ENCODE measurements around the gene RALGPS1. TPM values are rescaled to one million over a fixed set of nuclear protein-coding genes. Genes with fewer than 3 reads are reported as not detected.
A peak's percentile ranks its signal among the peaks of the same experiment; 100 is the strongest.

Gene RALGPS1
- total and polyA plus RNA-seq, 2 donors (not counting 1 experiment from before 2014, with no cell fraction given): 19.7 to 39.9 TPM

DNA sequence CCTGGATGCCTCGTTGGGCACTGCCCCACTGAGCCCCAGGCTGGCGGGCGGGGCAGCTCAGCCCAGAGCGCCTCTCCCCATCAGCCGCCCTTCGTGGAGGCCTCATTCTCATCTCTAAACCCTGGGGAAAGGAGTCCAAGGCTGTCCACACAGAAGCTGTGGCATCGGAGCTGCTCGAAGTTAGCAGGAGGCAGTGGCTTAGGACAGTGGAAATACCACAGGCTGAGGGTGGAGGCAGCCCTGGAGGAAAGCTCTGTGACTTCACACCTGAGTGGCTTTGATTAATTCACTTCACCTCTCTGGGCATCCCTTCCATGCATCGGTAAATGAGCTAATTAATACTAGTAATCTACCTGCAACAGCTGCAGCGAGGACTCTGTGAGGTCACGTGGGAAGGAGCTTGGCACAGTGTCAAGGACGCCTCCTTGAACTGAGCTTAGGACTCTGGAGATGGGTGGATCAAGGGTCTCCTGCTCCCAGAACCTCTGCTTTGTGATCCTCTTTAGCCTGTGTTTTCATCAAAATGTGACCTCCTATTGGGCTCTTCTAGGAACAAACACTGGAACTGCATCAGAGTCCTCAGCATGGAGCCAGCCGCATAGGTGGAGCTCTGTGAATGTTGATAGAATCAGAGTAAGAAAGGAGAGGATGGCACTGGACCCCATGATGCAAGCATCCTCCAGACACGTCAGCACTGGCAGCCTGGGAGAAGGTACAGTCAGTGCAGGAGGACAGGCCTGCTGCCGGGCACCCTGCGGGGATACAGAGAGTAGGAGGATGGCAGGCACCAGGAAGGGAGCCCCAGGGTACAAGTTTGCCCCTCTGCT lies 208.7 kb downstream of the RALGPS1 start:
- ChIA-PET CTCF (no interaction called here), POLR2A (no interaction called here)
- Histone ChIP-seq H3K79me2 (ENCODE audit: control insufficient read depth, insufficient read depth, low read length) (no peaks in the 10 kb centered on the region), H3K9ac (ENCODE audit: low read length) (peak overlapping the region; percentile 13), H3K4me2 (replicated peaks; ENCODE audit: low read depth, low read length, poor library complexity, severe bottlenecking) (peak overlapping the region; percentile 64), H3K4me1 (ENCODE audit: control insufficient read depth in 2 of 2, insufficient read depth in 2 of 2, low read length in 2 of 2) (peaks cover 19 to 30% of the 10 kb centered on the region in 2 donors), H3K27me3 (replicated peaks in 1 of 4; ENCODE audit: control extremely low read depth in 1 of 4, control insufficient read depth in 3 of 4, insufficient read depth in 4 of 4, low read length in 3 of 4) (peaks cover 0 to 14% (median 5%) of the 10 kb centered on the region in 4 experiments), H3K9me3 (ENCODE audit: control extremely low read depth in 1 of 3, control insufficient read depth in 2 of 3, insufficient read depth in 1 of 3, low read length in 2 of 3) (no peaks in the 10 kb centered on the region), H3K4me3 (ENCODE audit: control extremely low read depth in 1 of 5, extremely low read depth in 1 of 5, insufficient read depth in 1 of 5, low read depth in 2 of 5, low read length in 4 of 5) (peak overlapping the region in 1 of 5 experiments; percentile 17), H3K27ac (ENCODE audit: low read length in 2 of 2) (no peak overlapping the region), H2AFZ (ENCODE audit: insufficient read depth, low read depth, low read length, poor library complexity, severe bottlenecking) (no peak overlapping the region), H4K20me1 (ENCODE audit: control insufficient read depth, insufficient read depth, low read length, poor library complexity, severe bottlenecking) (no peaks in the 10 kb centered on the region), H3K36me3 (replicated peaks in 1 of 2; ENCODE audit: control extremely low read depth in 1 of 2, control insufficient read depth in 1 of 2, extremely low read depth in 1 of 2, insufficient read depth in 2 of 2, low read length in 1 of 2) (no peaks in the 10 kb centered on the region)
- Mint-ChIP-seq H3K27me3 (peaks cover 22% of the 10 kb centered on the region), H3K4me1 (peaks cover 33% of the 10 kb centered on the region), H3K4me3 (peak overlapping the region; percentile 40), H3K27ac (no peak overlapping the region), H3K9me3 (ENCODE audit: insufficient read depth) (no peaks in the 10 kb centered on the region)
- intact Hi-C loops (cut with micrococcal nuclease): no loop called here
- 53% methylated on average over 12 of the region's 16 CpGs for WGBS (ENCODE audit: insufficient coverage)
- DNase-seq (no peak), ATAC-seq (ENCODE audit: low read depth) (no peak)
- TF ChIP-seq, protein P1, sequence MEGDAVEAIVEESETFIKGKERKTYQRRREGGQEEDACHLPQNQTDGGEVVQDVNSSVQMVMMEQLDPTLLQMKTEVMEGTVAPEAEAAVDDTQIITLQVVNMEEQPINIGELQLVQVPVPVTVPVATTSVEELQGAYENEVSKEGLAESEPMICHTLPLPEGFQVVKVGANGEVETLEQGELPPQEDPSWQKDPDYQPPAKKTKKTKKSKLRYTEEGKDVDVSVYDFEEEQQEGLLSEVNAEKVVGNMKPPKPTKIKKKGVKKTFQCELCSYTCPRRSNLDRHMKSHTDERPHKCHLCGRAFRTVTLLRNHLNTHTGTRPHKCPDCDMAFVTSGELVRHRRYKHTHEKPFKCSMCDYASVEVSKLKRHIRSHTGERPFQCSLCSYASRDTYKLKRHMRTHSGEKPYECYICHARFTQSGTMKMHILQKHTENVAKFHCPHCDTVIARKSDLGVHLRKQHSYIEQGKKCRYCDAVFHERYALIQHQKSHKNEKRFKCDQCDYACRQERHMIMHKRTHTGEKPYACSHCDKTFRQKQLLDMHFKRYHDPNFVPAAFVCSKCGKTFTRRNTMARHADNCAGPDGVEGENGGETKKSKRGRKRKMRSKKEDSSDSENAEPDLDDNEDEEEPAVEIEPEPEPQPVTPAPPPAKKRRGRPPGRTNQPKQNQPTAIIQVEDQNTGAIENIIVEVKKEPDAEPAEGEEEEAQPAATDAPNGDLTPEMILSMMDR (IDR thresholded peaks at IDR 0.05): no peak
- no peak for TF ChIP-seq EZH2 (IDR thresholded peaks at IDR 0.05; ENCODE audit: borderline replicate concordance, insufficient read depth, low read depth, low read length, poor library complexity, severe bottlenecking)

GRCh38 chr9:127124111-127124531 lies 209.5 kb downstream of the RALGPS1 start:
- TF ChIP-seq, protein P1 (IDR thresholded peaks at IDR 0.05): no peak
- TF ChIP-seq EZH2 (IDR thresholded peaks at IDR 0.05; ENCODE audit: borderline replicate concordance, insufficient read depth, low read depth, low read length, poor library complexity, severe bottlenecking): no peak
- no peaks in the 10 kb centered on the region for H3K79me2 ChIP-seq (ENCODE audit: control insufficient read depth, insufficient read depth, low read length)
- no peak overlapping the region for H3K27ac Mint-ChIP-seq
- no peak overlapping the region for H2AFZ ChIP-seq (ENCODE audit: insufficient read depth, low read depth, low read length, poor library complexity, severe bottlenecking)
- ATAC-seq (ENCODE audit: low read depth): no peak
- no peak overlapping the region for H3K27ac ChIP-seq (ENCODE audit: low read length in 2 of 2)
- no peak overlapping the region for H3K4me3 ChIP-seq (ENCODE audit: control extremely low read depth in 1 of 5, extremely low read depth in 1 of 5, insufficient read depth in 1 of 5, low read depth in 2 of 5, low read length in 4 of 5)
- POLR2A ChIA-PET: no interaction called here
- H3K9me3 ChIP-seq (ENCODE audit: control extremely low read depth in 1 of 3, control insufficient read depth in 2 of 3, insufficient read depth in 1 of 3, low read length in 2 of 3): no peaks in the 10 kb centered on the region
- H3K9me3 Mint-ChIP-seq (ENCODE audit: insufficient read depth): no peaks in the 10 kb centered on the region
- H4K20me1 ChIP-seq (ENCODE audit: control insufficient read depth, insufficient read depth, low read length, poor library complexity, severe bottlenecking): no peaks in the 10 kb centered on the region
- 98% methylated on average over 7 of the region's 7 CpGs for WGBS (ENCODE audit: insufficient coverage)
- peaks cover 27% of the 10 kb centered on the region for H3K4me1 Mint-ChIP-seq
- DNase-seq: no peak
- peaks cover 0 to 14% (median 5%) of the 10 kb centered on the region in 4 experiments for H3K27me3 ChIP-seq (replicated peaks in 1 of 4; ENCODE audit: control extremely low read depth in 1 of 4, control insufficient read depth in 3 of 4, insufficient read depth in 4 of 4, low read length in 3 of 4)
- intact Hi-C loops (cut with micrococcal nuclease): no loop called here
- no peak overlapping the region for H3K4me3 Mint-ChIP-seq
- H3K9ac ChIP-seq (ENCODE audit: low read length): no peak overlapping the region
- peaks cover 19 to 25% of the 10 kb centered on the region in 2 donors for H3K4me1 ChIP-seq (ENCODE audit: control insufficient read depth in 2 of 2, insufficient read depth in 2 of 2, low read length in 2 of 2)
- H3K27me3 Mint-ChIP-seq: peaks cover 22% of the 10 kb centered on the region
- CTCF ChIA-PET: no interaction called here
- H3K4me2 ChIP-seq (replicated peaks; ENCODE audit: low read depth, low read length, poor library complexity, severe bottlenecking): no peak overlapping the region
- no peaks in the 10 kb centered on the region for H3K36me3 ChIP-seq (replicated peaks in 1 of 2; ENCODE audit: control extremely low read depth in 1 of 2, control insufficient read depth in 1 of 2, extremely low read depth in 1 of 2, insufficient read depth in 2 of 2, low read length in 1 of 2)

Measured in B cell (primary cell).